ENCODE measurements around the gene ZNF418. TPM values are rescaled to one million over a fixed set of nuclear protein-coding genes. Genes with fewer than 3 reads are reported as not detected.

Gene ZNF418
- total RNA-seq, 1 donor from 2014 or later = 24.6 TPM

GRCh38 chr19:57872450-57872849, 62.8 kb downstream of the ZNF418 start:
- H3K4me3 Mint-ChIP-seq = no peak overlapping the region
- H3K9me3 Mint-ChIP-seq = peaks cover 16% of the 10 kb centered on the region
- H3K36me3 Mint-ChIP-seq = peaks cover 74% of the 10 kb centered on the region
- no peak for DNase-seq (ENCODE audit: extremely low spot score, unreplicated experiment)
- no peak overlapping the region for H3K27ac Mint-ChIP-seq
- H3K27me3 Mint-ChIP-seq = no peaks in the 10 kb centered on the region
- TF ChIP-seq, protein P1, sequence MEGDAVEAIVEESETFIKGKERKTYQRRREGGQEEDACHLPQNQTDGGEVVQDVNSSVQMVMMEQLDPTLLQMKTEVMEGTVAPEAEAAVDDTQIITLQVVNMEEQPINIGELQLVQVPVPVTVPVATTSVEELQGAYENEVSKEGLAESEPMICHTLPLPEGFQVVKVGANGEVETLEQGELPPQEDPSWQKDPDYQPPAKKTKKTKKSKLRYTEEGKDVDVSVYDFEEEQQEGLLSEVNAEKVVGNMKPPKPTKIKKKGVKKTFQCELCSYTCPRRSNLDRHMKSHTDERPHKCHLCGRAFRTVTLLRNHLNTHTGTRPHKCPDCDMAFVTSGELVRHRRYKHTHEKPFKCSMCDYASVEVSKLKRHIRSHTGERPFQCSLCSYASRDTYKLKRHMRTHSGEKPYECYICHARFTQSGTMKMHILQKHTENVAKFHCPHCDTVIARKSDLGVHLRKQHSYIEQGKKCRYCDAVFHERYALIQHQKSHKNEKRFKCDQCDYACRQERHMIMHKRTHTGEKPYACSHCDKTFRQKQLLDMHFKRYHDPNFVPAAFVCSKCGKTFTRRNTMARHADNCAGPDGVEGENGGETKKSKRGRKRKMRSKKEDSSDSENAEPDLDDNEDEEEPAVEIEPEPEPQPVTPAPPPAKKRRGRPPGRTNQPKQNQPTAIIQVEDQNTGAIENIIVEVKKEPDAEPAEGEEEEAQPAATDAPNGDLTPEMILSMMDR (conservative IDR thresholded peaks at IDR 0.05) = no peak
- H3K4me1 Mint-ChIP-seq (ENCODE audit: unreplicated experiment) = no peaks in the 10 kb centered on the region

Other genes starting within 250 kb of the ZNF418 start
- 13.2 and 15.4 TPM in 2 replicates for gene ZNF154, start 226.2 kb downstream of the ZNF418 start, total RNA-seq (ENCODE audit: low replicate concordance)
- gene ZNF671, start 207.8 kb downstream of the ZNF418 start, total RNA-seq (ENCODE audit: low replicate concordance) = 5.9 and 7.8 TPM in 2 replicates
- gene ZNF776, start 188.6 kb downstream of the ZNF418 start, total RNA-seq (ENCODE audit: low replicate concordance) = 23.9 and 29.6 TPM in 2 replicates
- 19.6 and 25.3 TPM in 2 replicates for gene ZNF586, start 165.7 kb downstream of the ZNF418 start, total RNA-seq (ENCODE audit: low replicate concordance)
- 19.0 and 30.4 TPM in 2 replicates for gene ZNF552, start 120.5 kb downstream of the ZNF418 start, total RNA-seq (ENCODE audit: low replicate concordance)
- gene ZNF587B, start 105.1 kb downstream of the ZNF418 start, total RNA-seq (ENCODE audit: low replicate concordance) = 20.9 and 25.5 TPM in 2 replicates
- 48.2 and 61.3 TPM in 2 replicates for gene ZNF587, start 85.5 kb downstream of the ZNF418 start, total RNA-seq (ENCODE audit: low replicate concordance)
- 28.2 and 38.3 TPM in 2 replicates for gene ZNF814, start 46.4 kb downstream of the ZNF418 start, total RNA-seq (ENCODE audit: low replicate concordance)
- gene ZNF417, start 18.8 kb downstream of the ZNF418 start, total RNA-seq (ENCODE audit: low replicate concordance) = 20.8 and 26.8 TPM in 2 replicates
- gene ZNF256, start 12.3 kb upstream of the ZNF418 start, total RNA-seq (ENCODE audit: low replicate concordance) = 10.2 and 10.4 TPM in 2 replicates
- gene C19orf18, start 39.1 kb upstream of the ZNF418 start, total RNA-seq (ENCODE audit: low replicate concordance) = 1.0 and 2.5 TPM in 2 replicates
- 28.1 and 39.1 TPM in 2 replicates for gene ZNF606, start 67.4 kb upstream of the ZNF418 start, total RNA-seq (ENCODE audit: low replicate concordance)
- gene ZSCAN1, start 98.6 kb upstream of the ZNF418 start, total RNA-seq (ENCODE audit: low replicate concordance) = 0.95 and 1.9 TPM in 2 replicates
- 12.0 and 13.1 TPM in 2 replicates for gene ZNF135, start 123.9 kb upstream of the ZNF418 start, total RNA-seq (ENCODE audit: low replicate concordance)
- gene ZSCAN18, start 162.8 kb upstream of the ZNF418 start, total RNA-seq (ENCODE audit: low replicate concordance) = 59.0 and 82.4 TPM in 2 replicates
- 12.5 and 14.5 TPM in 2 replicates for gene ZNF329, start 215.4 kb upstream of the ZNF418 start, total RNA-seq (ENCODE audit: low replicate concordance)
- gene ZNF274, start 247.7 kb upstream of the ZNF418 start, total RNA-seq (ENCODE audit: low replicate concordance) = 27.2 and 34.1 TPM in 2 replicates

Measured in type B pancreatic cell (in vitro differentiated cells).